Epithelial cell of esophagus (primary cell): ENCODE data around the gene NGF.
"Not testable (repeated sequence)": the region's sequence is repeated elsewhere in the genome, so short reads cannot be mapped to it uniquely, and the experiment has no call there.

Source experiments
- DNase-seq: peaks from one replicate; pipeline ENCODE4 v3.0.0; 2010; ENCODE audit warnings: low read depth
- H3K4me3 ChIP-seq: 2 replicates; pipeline ENCODE4 v1.5.1; 2011; ENCODE audit warnings: mild to moderate bottlenecking, low read length, control low read depth
- TF ChIP-seq, protein P1 (sequence below): IDR thresholded peaks from 2 replicates; pipeline ENCODE4 v1.5.1; 2011; ENCODE audit warnings: low read depth, mild to moderate bottlenecking, low read length, control low read depth, inconsistent platforms; ENCODE audit not compliant: insufficient read depth; ENCODE audit errors: missing control alignments

Gene NGF

DNA sequence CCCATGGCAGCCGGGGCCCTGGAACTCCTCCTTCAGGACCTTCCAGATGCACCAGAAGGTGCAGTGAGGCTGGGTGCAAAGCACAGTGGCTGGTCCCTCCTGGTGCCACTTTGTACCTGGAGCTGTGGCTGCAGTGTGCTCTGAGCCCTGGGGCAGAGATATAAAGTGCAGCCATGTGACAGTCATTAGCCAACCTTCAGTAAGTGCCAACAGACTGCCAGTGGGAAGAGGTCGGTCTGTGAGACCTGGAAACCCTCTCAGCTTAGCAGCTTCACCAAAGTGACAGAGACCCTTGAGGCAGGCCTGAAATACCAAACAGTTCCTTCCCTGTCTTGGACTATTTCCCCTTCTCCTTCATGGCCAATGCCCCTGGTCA lies 26.7 kb upstream of the NGF start:
- TF ChIP-seq, protein P1, sequence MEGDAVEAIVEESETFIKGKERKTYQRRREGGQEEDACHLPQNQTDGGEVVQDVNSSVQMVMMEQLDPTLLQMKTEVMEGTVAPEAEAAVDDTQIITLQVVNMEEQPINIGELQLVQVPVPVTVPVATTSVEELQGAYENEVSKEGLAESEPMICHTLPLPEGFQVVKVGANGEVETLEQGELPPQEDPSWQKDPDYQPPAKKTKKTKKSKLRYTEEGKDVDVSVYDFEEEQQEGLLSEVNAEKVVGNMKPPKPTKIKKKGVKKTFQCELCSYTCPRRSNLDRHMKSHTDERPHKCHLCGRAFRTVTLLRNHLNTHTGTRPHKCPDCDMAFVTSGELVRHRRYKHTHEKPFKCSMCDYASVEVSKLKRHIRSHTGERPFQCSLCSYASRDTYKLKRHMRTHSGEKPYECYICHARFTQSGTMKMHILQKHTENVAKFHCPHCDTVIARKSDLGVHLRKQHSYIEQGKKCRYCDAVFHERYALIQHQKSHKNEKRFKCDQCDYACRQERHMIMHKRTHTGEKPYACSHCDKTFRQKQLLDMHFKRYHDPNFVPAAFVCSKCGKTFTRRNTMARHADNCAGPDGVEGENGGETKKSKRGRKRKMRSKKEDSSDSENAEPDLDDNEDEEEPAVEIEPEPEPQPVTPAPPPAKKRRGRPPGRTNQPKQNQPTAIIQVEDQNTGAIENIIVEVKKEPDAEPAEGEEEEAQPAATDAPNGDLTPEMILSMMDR: no peak
- no peak for DNase-seq
- H3K4me3 ChIP-seq: no peak overlapping the region

DNA sequence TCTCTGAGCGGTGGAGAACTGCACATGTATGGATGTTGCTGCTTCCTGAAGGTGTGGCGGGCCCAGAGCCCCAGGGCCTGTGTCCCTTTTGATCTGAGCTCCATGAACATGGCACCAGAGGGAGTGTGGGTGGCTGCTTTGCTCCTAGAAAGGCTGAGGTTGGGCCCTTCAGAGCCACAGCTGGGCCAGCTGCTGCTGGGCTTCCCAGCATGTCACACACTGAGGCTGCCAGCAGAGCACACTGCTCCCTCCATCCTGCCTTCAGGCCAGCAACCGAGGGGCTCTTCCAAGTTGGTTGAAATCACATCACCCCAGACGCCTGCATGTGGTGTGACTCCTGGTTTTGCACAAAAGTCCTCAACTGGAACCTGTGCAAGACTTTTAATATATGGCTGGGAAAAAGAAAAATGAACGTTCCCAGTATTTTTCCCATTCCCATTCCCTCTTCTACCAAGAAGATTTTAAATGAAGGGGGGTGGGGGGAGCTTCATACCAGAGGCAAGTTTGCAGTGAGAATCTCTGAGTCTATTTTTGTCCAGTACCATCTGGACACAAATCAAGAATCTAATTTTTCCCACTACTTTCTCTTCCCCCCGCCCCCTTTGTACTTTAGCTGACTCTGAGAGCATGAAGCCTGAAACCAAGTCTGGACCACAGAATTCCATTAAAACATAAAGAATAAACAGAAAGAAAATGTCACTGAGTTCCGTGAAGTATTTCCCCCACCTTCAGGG lies 26.2 kb upstream of the NGF start:
- DNase-seq: no peak
- TF ChIP-seq, protein P1: no peak
- no peak overlapping the region for H3K4me3 ChIP-seq

DNA sequence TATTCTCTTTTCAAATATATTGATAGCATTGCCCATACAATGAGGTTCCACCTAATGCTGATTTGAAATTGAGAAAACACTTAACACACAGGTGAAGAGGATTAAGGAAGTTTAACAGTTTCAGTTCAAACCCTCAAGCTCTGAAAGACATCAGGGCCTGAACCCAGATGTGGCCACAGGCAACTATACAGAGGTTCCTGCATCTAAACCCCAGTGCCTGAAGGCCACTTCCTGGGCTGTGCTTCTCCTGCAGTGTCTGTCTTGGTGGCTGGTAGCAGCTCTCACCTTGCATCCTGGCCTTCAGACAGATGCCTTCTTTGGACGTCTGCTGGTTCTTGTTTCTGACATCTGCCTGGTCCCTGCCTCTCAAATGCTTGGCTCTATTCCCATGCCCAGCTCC lies 25.1 kb upstream of the NGF start:
- DNase-seq: no peak
- no peak overlapping the region for H3K4me3 ChIP-seq
- TF ChIP-seq, protein P1: no peak

DNA sequence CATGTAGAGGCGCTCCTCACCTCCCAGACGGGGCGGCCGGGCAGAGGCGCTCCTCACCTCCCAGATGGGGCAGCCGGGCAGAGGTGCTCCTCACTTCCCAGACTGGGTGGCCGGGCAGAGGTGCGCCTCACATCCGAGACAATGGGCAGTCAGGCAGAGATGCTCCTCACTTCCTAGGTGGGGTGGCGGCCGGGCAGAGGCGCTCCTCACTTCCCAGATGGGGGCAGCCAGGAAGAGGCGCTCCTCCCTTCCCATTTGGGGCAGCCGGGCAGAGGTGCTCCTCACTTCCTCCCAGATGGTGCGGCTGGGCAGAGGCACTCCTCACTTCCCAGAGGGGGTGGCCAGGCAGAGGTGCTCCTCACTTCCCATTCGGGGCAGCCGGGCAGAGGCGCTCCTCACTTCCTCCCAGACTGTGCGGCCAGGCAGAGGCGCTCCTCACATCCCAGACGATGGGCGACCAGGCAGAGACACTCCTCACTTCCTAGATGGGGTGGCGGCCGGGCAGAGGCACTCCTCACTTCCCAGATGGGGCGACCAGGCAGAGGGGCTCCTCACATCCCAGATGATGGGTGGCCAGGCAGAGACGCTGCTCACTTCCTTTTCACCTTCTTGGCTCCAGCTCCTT lies 22.6 kb upstream of the NGF start:
- H3K4me3 ChIP-seq, DNase-seq: not testable (repeated sequence)

DNA sequence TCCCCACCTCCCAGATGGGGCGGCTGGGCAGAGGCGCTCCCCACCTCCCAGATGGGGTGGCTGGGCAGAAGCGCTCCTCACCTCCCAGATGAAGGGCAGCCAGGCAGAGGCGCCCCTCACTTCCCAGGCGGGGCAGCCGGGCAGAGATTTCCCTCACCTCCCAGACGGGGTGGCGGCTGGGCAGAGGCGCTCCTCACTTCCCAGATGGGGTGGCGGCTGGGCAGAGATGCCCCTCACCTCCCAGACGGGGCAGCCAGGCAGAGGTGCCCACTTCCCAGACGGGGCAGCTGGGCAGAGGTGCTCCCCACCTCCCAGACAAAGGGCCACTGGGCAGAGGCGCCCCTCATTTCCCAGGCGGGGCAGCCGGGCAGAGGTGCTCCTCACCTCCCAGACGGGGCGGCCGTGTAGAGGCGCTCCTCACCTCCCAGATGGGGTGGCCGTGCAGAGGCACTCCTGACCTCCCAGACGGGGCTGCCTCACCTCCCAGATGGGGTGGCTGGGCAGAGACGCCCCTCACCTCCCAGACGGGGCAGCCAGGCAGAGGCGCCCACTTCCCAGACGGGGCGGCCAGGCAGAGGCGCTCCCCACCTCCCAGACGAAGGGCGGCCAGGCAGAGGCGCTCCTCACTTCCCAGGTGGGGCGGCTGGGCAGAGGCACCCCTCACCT lies 21.9 kb upstream of the NGF start:
- DNase-seq, H3K4me3 ChIP-seq: not testable (repeated sequence)

DNA sequence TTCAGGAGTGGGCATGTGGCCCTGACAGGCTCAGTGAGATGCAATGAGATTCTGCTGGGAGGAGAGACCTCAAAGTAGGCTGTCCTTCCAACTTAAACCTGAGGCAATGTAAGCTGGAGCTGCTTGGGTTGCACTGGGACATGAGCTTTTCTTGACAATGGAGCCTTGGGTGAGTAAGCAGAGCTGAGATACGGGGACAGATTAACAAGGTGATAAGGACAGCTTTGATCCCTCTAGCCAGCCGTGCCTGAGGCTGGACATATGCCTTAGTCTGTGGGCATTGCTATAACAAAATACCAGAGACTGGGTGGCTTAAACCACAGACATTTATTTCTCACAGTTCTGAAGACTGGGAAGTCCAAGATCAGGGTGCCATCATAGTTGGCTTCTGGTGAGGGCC lies 18.3 kb upstream of the NGF start:
- no peak for DNase-seq
- H3K4me3 ChIP-seq: no peak overlapping the region
- TF ChIP-seq, protein P1: no peak

DNA sequence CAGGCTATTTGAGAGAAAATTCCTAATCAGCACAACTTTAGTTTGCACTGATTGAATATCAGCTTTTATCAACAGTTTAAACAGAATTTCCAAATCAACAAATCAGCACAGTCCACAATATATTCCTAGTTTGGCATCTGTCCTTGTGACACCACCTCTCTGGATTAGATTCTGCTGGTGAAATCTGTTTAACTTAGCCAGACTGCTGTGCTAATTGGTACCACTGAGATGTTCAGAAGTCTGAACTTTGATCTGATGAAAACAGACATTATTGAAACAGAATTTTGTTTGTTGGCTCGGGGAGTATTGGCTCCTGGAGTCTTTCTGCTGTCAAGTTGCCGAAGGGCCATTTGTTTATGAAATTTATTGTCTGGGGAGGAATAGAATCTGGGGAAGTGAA lies 17.0 kb upstream of the NGF start:
- TF ChIP-seq, protein P1: no peak

DNA sequence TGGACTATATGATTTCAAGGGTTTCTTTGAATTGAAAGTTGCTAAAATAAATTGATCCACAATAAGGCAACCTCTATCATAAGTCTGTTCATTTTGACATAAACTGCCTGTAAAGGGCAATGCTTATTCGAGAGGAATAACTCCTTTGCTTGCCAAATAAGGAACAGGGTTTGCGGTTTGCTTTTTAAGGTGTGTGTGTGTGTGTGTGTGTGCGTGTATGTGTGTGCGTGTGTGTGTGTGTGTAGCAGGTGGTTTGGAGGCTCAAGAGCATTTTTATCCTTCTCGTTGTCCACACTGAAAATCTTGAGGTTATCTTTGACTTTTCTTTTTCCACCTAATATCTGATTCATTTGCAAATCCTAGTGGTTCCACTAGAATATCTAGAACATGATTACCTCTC lies 13.1 kb upstream of the NGF start:
- TF ChIP-seq, protein P1: no peak
- no peak overlapping the region for H3K4me3 ChIP-seq
- DNase-seq: no peak

More for the DNA sequence above, 17.0 kb upstream of the NGF start:
- DNase-seq: no peak
- H3K4me3 ChIP-seq: no peak overlapping the region
